GM15510 (cell line): ENCODE data around the gene TNFRSF18.

Experiments
- POLR2A ChIP-seq: IDR thresholded peaks from 3 replicates; pipeline ENCODE4 v1.6.1; 2011; ENCODE audit warnings: borderline replicate concordance; ENCODE audit not compliant: insufficient read length; ENCODE audit errors: extremely low read depth

TNFRSF18 gene

DNA sequence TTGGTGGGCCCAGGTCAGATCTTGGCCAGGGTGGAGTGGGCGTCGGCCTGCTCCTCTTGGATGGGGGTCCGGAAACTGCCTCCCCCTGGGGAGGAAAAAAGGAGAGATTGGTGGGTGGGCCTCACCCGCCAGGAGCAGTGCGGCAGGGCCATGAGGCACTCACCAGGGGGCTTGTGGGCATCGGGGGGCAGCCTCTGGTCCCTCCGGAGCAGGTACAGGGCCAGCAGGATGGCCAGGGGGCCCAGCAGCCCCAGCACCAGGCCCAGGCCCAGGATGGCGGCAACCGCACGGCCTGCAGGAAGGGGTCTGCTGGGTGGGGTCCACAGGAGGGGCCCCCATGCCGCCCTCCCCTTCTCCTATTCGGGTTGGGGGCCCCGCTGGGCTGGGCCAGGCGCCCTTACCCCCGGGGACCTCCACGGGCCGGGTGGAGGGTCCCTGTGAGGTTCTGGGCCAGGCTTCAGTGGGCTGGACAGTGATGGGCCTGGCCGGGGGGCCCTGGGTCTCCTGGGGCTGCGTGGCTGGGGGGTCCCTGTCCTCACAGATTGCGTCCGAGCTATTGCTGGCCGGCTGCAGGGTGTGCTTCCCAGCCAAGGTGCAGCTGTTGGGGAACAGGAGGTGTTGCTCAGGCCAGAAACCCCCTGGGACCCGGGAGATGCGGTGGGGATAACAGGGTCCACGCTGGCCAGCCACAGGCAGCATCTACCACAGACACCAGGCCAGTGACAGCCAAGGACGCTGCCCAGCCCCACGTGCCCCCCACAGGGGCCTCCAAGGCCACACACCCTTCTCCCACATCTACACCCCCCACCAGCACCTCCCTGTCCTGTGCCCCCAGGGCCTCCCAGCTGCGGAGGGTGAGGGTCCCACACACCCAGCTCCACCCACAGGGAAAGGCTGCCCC, 5.4 kb upstream of the TNFRSF18 start:
- TF ChIP-seq POLR2A: no peak

DNA sequence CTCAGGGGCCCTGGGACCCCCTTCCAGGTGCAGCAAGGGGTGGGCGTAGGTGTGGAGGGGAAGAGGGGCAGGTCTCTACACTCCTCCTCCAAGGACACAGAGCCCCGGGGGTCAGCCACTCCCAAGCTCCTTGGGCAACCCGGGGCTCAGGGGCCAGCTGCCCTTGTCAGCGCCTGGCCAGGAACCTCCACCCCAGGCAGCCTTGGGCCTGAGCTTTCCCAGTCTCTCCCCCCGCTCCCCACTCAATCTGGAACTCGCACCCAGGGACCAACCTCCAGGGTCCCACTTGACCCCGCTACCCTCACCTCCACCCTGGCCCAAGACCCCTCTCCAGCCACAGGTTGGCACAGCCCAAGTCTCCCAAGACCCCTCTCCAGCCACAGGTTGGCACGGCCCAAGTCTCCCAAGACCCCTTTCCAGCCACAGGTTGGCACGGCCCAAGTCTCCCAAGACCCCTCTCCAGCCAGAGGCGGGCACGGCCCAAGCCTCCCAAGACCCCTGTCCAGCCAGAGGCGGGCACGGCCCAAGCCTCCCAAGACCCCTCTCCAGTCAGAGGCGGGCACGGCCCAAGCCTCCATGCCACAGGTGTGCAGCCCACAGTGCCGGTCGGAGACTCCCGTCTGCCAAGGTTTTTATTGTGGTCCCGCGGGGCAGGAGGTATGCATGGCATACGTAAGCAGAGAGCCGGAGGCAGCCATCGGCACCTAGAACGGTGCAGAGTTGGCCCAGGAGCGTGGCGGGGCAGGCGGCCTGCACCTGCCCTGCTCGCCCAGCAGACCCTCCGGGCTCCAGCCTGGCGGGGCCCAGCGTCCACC, 4.5 kb upstream of the TNFRSF18 start:
- TF ChIP-seq POLR2A: no peak

DNA sequence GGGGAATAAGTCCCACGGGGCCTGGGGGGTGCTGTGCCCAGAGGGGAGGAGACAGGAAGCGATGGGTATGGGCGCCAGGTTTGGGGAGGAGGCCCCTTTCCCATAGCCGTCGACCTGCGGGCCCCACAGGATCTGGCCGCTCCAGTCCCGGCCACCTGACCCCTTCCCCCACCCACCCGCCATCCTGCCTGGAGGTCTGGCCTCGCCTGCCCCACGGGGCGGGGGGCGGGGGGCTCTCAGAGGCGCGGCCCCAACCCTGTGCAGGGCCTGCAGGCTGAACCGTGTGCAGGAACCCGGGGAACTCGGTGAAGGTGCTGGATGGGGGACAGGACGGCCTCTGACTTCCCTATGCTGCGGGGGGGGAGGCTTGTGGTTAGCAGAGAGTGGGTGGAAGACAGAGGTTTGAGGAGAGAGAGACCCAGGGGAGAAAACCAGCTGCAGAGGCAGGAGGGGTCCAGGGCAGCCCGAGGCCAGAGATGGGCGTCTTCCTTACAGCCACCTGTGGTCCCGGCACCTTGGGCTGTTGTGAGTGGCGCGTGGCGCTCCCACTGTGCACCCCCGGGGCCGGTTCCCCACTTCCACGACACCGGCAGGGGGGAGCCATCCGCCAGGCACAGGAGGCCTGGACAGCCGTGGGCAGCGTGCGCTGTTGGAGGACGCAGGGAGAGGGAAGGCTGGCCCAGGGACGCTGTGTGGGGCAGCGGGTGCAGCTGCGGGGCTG, 2.5 kb upstream of the TNFRSF18 start:
- no peak for TF ChIP-seq POLR2A

DNA sequence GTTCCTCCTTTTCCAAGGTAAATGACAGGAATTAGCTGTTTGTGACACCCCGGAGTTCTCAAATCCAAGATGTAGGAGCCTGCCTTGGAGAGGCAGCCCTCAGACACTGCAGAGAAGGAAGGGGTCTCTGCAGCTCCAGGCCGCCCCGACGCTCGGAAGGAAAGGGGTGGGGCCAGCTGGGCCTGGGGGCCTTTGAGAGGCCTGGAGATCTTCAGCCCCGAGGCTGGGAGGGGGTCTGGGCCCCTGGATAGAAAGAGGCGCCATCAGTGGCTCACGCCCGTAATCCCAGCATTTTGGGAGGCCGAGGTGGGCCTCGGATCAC, 1.1 kb upstream of the TNFRSF18 start:
- no peak for TF ChIP-seq POLR2A

DNA sequence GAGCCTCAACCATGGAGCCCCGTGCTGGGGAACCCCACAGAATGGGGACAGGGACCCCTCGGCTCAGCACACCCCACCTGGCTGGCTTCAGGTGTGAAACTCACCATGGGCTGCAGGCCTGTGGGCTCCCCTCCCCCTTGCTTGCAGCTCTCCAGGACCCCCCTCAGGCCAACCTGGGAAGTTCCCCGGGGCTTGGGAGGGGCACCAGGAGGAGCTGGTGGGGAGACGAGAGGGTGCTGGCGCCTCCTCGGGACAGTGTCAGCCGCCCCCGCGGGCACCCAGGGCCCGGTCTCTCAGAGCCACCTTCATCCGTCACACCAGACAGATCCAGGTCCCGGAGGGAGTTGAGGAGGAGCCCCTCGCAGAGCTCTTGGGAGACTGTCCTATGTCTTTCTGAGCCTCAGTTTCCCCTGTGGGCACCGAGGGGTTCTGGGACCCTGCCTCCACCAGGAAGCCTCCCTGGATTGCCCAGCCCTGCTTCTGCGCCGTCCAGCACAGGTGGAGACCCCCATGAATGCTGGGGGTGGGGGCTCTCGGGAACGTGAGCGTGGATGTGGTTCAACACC, 657 bp upstream of the TNFRSF18 start:
- TF ChIP-seq POLR2A: no peak

DNA sequence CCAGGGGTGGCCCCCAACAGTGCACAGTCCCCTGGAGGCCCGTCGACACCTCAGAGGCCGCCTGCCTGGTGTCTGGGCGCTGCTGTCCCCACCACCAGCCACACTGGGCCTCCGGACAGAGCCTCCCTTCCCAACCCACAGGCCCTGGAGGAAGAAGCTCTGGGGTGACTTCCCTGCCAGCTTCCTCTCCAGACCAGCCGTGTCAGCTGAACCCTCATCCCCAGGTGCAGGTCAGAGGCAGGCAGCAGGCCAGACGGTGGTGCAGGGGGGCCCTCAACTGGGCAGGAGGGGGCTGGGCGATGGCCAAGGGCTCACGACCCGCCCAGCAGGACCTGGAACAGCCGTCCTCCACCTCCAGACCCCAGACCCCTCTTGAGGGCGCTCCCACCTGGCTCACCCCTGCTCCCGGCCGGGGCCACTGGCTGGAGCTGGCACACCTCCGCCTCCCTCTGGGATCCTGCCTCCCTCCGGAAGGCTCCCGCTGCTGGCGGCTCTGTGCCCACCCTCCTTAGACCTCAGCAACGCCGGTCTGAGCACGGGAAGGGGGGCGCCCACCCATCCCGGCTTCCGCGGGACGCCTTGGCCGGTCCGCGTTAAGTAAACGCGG, 520 bp downstream of the TNFRSF18 start:
- TF ChIP-seq POLR2A: no peak

DNA sequence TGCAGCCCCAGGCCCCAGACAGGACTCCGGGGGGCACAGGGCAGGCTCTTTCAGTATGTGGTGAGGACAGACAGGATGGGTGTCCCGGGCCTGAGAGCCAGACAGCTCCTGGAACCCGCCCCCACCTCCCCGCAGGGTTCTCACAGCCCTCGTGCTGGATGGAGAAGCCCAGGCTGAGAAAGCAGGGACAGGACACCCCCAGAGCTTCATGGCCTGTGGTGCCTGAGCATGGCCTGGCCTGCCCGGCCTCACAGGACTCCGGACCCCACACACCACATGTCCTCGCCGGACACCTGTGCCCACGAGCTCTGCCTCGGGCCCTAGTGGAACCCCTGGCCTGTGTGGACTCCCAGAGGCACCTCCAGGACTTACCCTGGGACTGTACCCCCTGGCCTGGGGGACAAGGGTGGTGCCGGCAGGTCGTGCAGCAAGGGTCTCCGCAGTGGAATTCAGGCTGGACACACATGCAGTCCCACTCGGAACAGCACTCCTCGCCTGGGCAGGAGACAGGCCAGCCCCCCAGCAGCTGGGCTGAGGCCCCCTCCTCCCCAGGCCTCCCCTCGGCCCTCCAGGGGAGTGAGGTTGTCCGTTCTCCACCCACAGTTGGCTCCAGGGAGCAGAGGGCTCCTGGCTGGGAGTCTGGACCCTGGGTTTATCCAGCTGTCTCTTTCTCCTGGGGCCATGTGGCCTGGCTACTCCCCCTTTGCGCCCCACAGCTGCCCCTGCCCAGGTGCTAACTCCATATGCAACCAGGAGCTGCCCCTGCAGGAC, 1.2 kb downstream of the TNFRSF18 start:
- no peak for TF ChIP-seq POLR2A

DNA sequence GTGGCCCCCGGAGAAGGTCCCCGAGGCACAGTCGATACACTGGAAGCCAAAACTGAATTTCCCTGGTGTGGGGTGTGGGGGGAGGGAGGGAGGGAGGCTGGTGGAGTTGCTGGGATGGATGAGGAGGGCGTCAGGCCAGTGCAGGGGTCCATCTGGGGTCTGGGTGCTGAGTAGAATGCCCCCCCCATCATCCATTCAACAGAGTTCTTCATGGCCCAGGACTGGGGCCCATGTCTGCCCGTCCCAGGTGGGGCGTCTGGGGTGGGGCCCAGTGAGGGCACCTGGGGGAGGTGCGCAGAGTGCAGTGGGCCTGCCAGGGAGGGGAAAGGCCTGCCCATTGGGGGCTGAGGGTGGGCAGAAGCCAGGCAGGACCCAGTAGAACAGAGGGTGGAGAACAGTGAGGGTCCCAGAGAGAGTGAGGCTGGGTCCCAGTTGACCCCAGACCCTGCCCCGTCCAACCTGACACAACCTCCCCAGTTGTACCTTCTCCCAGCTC, 1.9 kb downstream of the TNFRSF18 start:
- no peak for TF ChIP-seq POLR2A

DNA sequence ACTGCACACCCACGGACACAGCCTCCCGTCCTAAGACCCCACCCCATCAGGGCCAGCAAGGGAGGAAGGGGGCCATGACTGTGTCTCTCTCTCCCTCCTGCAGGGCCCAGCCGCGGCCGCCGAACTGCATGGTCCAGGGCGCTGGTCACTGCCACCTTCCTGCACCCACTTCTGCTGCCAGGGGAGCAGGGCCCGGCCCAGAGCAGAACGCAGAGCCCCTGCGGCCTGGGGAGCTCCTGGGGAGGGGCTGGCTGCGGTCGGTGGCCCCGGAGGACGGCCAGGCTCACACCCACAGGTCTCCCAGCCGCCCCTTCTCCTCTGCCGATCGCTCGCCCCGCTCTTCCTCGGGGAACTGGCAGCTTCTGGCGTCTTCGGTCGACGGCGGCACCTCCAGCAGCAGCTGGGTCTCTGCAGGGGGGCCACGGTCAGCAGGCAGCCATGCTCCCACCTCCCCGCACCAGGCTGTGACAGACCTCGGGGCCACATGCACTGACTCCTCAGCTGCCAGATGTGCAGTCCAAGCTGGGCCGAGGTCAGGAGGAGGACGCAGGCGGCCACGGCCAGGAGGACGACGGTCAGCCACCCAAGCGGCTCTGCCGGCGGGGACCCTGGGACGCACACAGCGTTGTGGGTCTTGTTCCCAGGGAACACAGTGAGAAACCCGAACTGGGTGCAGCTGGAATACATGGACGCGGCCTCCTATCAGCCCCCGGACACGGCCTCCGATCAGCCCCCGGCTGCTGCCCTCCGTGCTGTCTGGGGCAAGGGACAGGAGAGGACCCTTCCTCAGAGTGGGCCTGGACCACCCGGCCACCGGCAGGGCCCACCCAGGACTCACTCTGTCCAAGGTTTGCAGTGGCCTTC, 2.6 kb downstream of the TNFRSF18 start:
- TF ChIP-seq POLR2A: no peak

DNA sequence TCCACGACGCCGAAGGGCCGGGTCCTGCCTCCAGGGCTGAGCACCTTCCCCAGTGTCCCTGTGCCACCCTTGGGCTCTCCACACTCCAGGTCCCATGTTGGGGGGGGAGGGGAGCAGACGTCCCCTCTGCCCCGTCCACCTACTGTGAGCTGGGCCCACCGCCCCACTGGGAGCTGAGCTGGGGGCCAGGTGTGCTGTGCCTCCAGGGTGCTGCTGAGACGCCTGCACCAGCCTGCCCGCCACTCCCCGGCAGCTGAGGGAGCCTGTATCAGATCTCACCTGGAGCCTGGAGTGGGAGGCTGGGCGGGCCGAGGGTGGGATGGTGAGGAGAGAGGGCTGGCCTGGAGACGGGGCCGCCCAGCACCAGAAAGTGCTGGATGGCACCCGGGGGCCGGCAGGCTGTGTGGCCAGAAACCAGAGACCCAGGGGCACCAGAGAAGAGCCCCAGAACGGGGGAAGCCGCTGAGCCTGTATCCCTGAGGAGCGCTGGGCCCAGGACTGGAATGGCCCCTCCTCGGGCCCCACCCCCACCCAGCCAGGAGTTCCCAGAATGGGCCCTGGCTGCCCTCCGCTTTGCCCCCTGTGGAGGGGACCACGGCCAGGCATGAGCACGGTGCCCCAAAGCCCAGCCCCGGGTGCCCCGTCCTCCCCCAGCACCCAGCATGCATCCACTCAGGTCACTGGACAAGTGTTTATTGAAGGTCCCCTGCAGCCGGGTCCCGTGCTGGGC, 3.4 kb downstream of the TNFRSF18 start:
- TF ChIP-seq POLR2A: no peak

DNA sequence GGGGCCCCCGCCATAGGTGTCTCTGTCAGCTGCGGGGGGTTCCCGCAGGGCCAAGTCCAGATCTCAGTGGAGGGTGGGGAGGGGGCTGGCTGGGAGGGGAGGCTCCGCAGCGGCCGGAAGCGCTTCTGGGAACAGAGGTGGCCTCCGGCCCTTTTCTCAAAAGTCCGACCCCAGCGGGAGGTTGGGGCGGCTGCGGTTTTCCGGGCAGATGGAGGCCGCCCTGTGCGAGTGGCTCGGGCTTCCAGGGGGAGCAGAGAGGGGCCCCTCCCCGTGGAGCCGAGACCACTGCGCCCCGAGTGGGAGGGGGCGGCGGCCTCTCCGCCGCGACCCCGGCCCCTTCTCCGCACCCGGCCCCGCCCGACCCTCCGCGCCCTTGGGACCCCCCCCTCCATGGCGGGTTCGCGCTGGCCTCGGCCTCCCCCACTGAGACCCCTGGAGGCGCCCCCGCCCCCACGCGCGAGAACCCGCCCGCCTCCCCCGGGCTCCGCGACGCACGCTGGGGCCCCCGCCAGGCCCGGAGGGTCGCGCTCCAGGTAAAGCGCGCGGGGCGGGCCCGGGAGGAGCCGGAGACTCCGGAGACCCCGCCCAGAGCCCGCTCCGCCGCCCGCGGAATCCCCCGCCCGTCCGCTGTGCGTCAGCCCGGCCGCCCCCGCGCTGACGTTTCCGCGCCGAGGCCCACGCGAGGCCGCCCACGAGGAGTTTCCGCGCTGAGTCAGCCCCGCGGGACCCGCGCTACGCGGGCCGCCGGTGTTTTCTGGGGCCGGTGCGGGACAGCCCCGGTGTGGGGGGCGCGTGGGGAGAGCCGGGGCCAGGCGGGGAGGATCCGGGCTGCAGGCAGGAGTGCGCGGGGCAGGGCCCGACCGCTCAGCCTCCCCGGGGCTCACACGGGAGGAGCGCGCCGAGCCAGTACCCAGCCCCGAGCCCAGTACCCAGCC, 5.2 kb downstream of the TNFRSF18 start:
- TF ChIP-seq POLR2A: no peak
